K562 (cell line): Measurements from ENCODE around the gene MAP1S. TPM values are rescaled to one million over a fixed set of nuclear protein-coding genes. Genes with fewer than 3 reads are reported as not detected.

ENCODE experiments used
- CTBP1 ChIP-seq: fragments of 450-650 bp; IDR thresholded peaks from 2 replicates; pipeline ENCODE4 v1.6.1; 2016; ENCODE audit warnings: borderline replicate concordance
- CTCF ChIP-seq, 3 experiments: IDR thresholded peaks in 2 of 3; conservative IDR thresholded peaks in 1 of 3; 2 replicates each; pipeline ENCODE4 v1.5.1; 2011 to 2012; ENCODE audit warnings: low read length in 3 of 3, mild to moderate bottlenecking in 3 of 3, control low read depth in 2 of 3, improper control_type of control experiment in 1 of 3, inconsistent platforms in 1 of 3, low read depth in 1 of 3, mixed read lengths in 1 of 3, moderate library complexity in 1 of 3; ENCODE audit not compliant: insufficient read depth in 2 of 3
- DPF2 ChIP-seq: fragments of 450-650 bp; IDR thresholded peaks from 2 replicates; pipeline ENCODE4 v1.6.1; 2016
- EGR1 ChIP-seq: fragments of 450-650 bp; conservative IDR thresholded peaks from 2 replicates; pipeline ENCODE4 v1.6.1; 2017; ENCODE audit warnings: mild to moderate bottlenecking
- HNRNPH1 ChIP-seq: fragments of 200-400 bp; formaldehyde crosslinking; optimal IDR thresholded peaks from 2 replicates; pipeline ENCODE3; 2017; ENCODE audit warnings: low read depth, mild to moderate bottlenecking, low read length, moderate library complexity
- LEF1 ChIP-seq: fragments of 450-650 bp; IDR thresholded peaks from 2 replicates; pipeline ENCODE4 v1.6.1; 2016; ENCODE audit warnings: mild to moderate bottlenecking
- MAFG ChIP-seq: fragments of 450-650 bp; conservative IDR thresholded peaks from 2 replicates; pipeline ENCODE4 v1.6.1; 2016; ENCODE audit warnings: missing genetic modification characterization, missing compliant biosample characterization
- MEF2A ChIP-seq: IDR thresholded peaks from 2 replicates; pipeline ENCODE4 v1.6.1; 2011; ENCODE audit warnings: low read depth, mild to moderate bottlenecking, low read length, moderate library complexity; ENCODE audit not compliant: control insufficient read depth
- MYC ChIP-seq, 2 experiments: fragments of 250-450 bp in 1 of 2; sonication (Bioruptor Pico) in 1 of 2; IDR thresholded peaks; 2 replicates each; pipeline versions ENCODE4 v1.5.1 to v1.6.1; 2012 to 2021; ENCODE audit warnings: low read depth in 2 of 2, borderline replicate concordance in 1 of 2, improper control_type of control experiment in 1 of 2, low read length in 1 of 2, mild to moderate bottlenecking in 1 of 2, moderate library complexity in 1 of 2
- NCOA6 ChIP-seq: fragments of 450-650 bp; IDR thresholded peaks from 2 replicates; pipeline ENCODE4 v1.6.1; 2017; ENCODE audit warnings: mild to moderate bottlenecking
- PPARD ChIP-seq: fragments of 250-450 bp; sonication (Bioruptor Pico); IDR thresholded peaks from 2 replicates; pipeline ENCODE4 v1.8.0; 2022; ENCODE audit warnings: inconsistent platforms, mild to moderate bottlenecking, moderate library complexity
- PURB ChIP-seq: sonication (generic); formaldehyde crosslinking; IDR thresholded peaks from 2 replicates; pipeline ENCODE4 v1.9.0; 2021; ENCODE audit warnings: low read depth, mild to moderate bottlenecking, missing genetic modification reagents
- SMARCA5 ChIP-seq: fragments of 450-650 bp; IDR thresholded peaks from 2 replicates; pipeline ENCODE4 v1.6.1; 2016
- SMARCE1 ChIP-seq: fragments of 450-650 bp; IDR thresholded peaks from 2 replicates; pipeline ENCODE4 v1.7.1; 2016; ENCODE audit warnings: mild to moderate bottlenecking
- SRF ChIP-seq, 2 experiments: fragments of 250-450, 450-650 bp in 1 of 2; sonication (Bioruptor Pico) in 1 of 2; sonication (generic) in 1 of 2; formaldehyde crosslinking; IDR thresholded peaks; 2 replicates each; pipeline versions ENCODE4 v1.5.0 to v1.5.1; 2020 to 2022; ENCODE audit warnings: mild to moderate bottlenecking in 1 of 2, missing genetic modification reagents in 1 of 2
- SRSF7 ChIP-seq: fragments of 200-400 bp; formaldehyde crosslinking; optimal IDR thresholded peaks from 2 replicates; pipeline ENCODE3; 2017; ENCODE audit warnings: mild to moderate bottlenecking, low read depth, low read length
- STAT5A ChIP-seq: IDR thresholded peaks from 2 replicates; pipeline ENCODE4 v1.6.1; 2012; ENCODE audit warnings: low read length, inconsistent platforms, borderline replicate concordance
- TCF3 ChIP-seq: sonication (generic); formaldehyde crosslinking; IDR thresholded peaks from 2 replicates; pipeline ENCODE4 v1.4.0; 2020; ENCODE audit warnings: mild to moderate bottlenecking, missing genetic modification reagents
- ZBTB1 ChIP-seq: sonication (generic); formaldehyde crosslinking; IDR thresholded peaks from 2 replicates; pipeline ENCODE4 v1.8.1; 2023; ENCODE audit warnings: missing genetic modification reagents, low read depth, mild to moderate bottlenecking, borderline replicate concordance
- ZBTB8A ChIP-seq: fragments of 450-650 bp; IDR thresholded peaks from 2 replicates; pipeline ENCODE4 v1.6.1; 2018; ENCODE audit warnings: mild to moderate bottlenecking, moderate library complexity; ENCODE audit not compliant: partially characterized antibody
- ZFX ChIP-seq: sonication (generic); formaldehyde crosslinking; IDR thresholded peaks from 2 replicates; pipeline ENCODE4 v1.8.0; 2022; ENCODE audit warnings: mild to moderate bottlenecking, missing genetic modification reagents, moderate library complexity
- ZNF239 ChIP-seq: fragments of 250-450 bp; sonication (Bioruptor Pico); IDR thresholded peaks from 2 replicates; pipeline ENCODE4 v1.4.0; 2020; ENCODE audit warnings: mild to moderate bottlenecking
- ZNF263 ChIP-seq: sonication (generic); formaldehyde crosslinking; IDR thresholded peaks from 2 replicates; pipeline ENCODE4 v1.8.0; 2022; ENCODE audit warnings: mild to moderate bottlenecking, missing genetic modification reagents, borderline replicate concordance
- ZNF696 ChIP-seq: fragments of 250-450 bp; sonication (Bioruptor Pico); conservative IDR thresholded peaks from 2 replicates; pipeline ENCODE4 v1.4.0; 2020; ENCODE audit warnings: mild to moderate bottlenecking, moderate library complexity
- ZNF76 ChIP-seq: fragments of 250-450 bp; sonication (Bioruptor Pico); IDR thresholded peaks from 2 replicates; pipeline ENCODE4 v1.4.0; 2020; ENCODE audit warnings: mild to moderate bottlenecking, moderate library complexity, borderline replicate concordance
- ZSCAN32 ChIP-seq: fragments of 450-650 bp; formaldehyde crosslinking; IDR thresholded peaks from 2 replicates; pipeline ENCODE4 v1.4.0; 2020; ENCODE audit warnings: mild to moderate bottlenecking, moderate library complexity
- polyA plus RNA-seq, 8 experiments: library from polyadenylated mRNA; depleted of rRNA in 4 of 8; stranded (reverse) in 5 of 8; unstranded in 3 of 8; fragments of >200 nt; fragmentation: Nextera tagmentation in 2 of 8; fragmentation: Illumina TruSeq in 1 of 8; extraction: Ambion mirVana in 2 of 8; extraction: Trizol in 1 of 8; gene quantifications; 2 replicates each; pipeline versions ENCODE4 v1.2.1 to v1.2.3, GENCODE V29; 2011 to 2014; ENCODE audit warnings: inconsistent platforms in 1 of 8, missing spikeins in 1 of 8
- total RNA-seq, 7 experiments: library from RNA; depleted of rRNA in 6 of 7; stranded (reverse); fragments of >200 nt in 6 of 7; fragmentation: Illumina TruSeq in 2 of 7; extraction: Trizol in 2 of 7; gene quantifications; 2 replicates each; pipeline versions ENCODE4 v1.2.1 to v1.2.3, GENCODE V29; 2011 to 2021; ENCODE audit warnings: low replicate concordance in 1 of 7
- TF ChIP-seq, protein P1 (sequence below): fragments of 450-650 bp; IDR thresholded peaks from 2 replicates; pipeline ENCODE4 v1.7.0; 2016; ENCODE audit warnings: borderline replicate concordance

MAP1S gene
- total and polyA plus RNA-seq, 9 of the 15 experiments (the other 6 are each of a cell fraction or from before 2014, with no cell fraction given), result 2.0 to 81.0 (median 9.5) TPM

DNA sequence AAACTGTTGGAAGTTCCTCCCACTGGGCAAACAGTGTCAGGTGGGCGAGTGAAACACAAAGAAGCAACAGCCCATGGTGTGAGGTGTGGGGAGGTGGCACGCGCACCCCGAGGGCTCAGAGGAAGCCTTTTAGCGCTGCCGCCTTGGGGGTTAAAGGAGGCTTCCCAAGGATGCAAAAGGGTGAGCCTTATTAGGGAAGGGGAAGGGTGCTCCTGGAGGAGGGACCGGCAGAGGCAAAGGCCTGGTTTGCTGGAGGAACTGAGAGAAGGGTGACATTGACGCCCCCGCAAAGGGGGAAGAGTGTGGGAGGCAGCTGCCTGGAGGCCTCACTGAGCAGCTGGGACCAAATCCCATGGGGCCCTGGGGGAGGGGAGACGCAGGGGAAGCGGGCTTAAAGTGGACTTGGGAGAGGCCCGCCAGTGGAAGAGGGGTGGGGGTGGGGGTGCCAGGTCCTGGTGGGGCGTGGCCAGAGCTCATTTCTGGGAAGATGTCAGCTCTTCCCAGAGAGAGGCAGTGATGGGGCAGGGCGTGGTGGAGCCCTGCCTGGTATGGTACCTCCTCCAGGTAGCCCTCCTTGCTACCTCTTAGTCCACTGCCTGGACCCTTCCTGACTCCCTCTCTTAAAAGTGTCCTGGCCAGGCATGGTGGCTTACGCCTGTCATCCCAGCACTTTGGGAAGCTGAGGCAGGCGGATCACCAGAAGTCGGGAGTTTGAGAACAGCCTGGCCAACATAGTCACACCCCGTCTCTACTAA lies 20.0 kb downstream of the MAP1S start (continued):
- TF ChIP-seq, protein P1, sequence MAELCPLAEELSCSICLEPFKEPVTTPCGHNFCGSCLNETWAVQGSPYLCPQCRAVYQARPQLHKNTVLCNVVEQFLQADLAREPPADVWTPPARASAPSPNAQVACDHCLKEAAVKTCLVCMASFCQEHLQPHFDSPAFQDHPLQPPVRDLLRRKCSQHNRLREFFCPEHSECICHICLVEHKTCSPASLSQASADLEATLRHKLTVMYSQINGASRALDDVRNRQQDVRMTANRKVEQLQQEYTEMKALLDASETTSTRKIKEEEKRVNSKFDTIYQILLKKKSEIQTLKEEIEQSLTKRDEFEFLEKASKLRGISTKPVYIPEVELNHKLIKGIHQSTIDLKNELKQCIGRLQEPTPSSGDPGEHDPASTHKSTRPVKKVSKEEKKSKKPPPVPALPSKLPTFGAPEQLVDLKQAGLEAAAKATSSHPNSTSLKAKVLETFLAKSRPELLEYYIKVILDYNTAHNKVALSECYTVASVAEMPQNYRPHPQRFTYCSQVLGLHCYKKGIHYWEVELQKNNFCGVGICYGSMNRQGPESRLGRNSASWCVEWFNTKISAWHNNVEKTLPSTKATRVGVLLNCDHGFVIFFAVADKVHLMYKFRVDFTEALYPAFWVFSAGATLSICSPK, result no peak
- no peak for TF ChIP-seq ZSCAN32 (CRISPR knock-in tag)
- TF ChIP-seq ZNF263 (CRISPR knock-in tag), result peak; percentile 93
- peak in 1 of 2 experiments; percentile 58; a peak in 2 of 4 replicates for TF ChIP-seq SRF (CRISPR knock-in tag; IDR thresholded peaks at IDR 0.05)
- TF ChIP-seq MEF2A, result no peak
- no peak for TF ChIP-seq ZBTB8A
- no peak for TF ChIP-seq CTCF (IDR thresholded peaks at IDR 0.05 in 2 of 3, conservative IDR thresholded peaks at IDR 0.05 in 1 of 3; ENCODE audit: insufficient read depth in 2 of 3, low read depth in 1 of 3, low read length in 3 of 3)
- 0 out of 2 replicates have a peak, but pooled peaks have one; percentile 19 for TF ChIP-seq SMARCE1
- no peak for TF ChIP-seq HNRNPH1
- no peak for TF ChIP-seq NCOA6
- no peak for TF ChIP-seq SRSF7
- TF ChIP-seq ZFX, result peak; percentile 21; the same call in 1 of the 2 replicates
- TF ChIP-seq MAFG (tag), result no peak
- 0 out of 2 replicates have a peak, but pooled peaks have one; percentile 20 for TF ChIP-seq MYC (IDR thresholded peaks at IDR 0.05; ENCODE audit: low read depth, low read length)
- no peak for TF ChIP-seq MYC (CRISPR knock-in tag; IDR thresholded peaks at IDR 0.05; ENCODE audit: borderline replicate concordance, low read depth)
- TF ChIP-seq ZNF239 (CRISPR knock-in tag), result no peak
- no peak for TF ChIP-seq STAT5A
- TF ChIP-seq ZBTB1 (CRISPR knock-in tag), result no peak
- no peak for TF ChIP-seq ZNF76
- no peak for TF ChIP-seq ZNF696 (CRISPR knock-in tag)
- TF ChIP-seq PURB, result no peak
- TF ChIP-seq CTBP1, result peak; percentile 73; the same call in 1 of the 2 replicates
- TF ChIP-seq DPF2, result peak; percentile 12; the same call in 1 of the 2 replicates
- no peak for TF ChIP-seq PPARD (CRISPR knock-in tag)
- TF ChIP-seq LEF1, result peak; percentile 61; the same call in 1 of the 2 replicates
- 0 out of 2 replicates have a peak, but pooled peaks have one; percentile 12 for TF ChIP-seq TCF3 (CRISPR knock-in tag)
- TF ChIP-seq EGR1, result peak; percentile 99
- peak; percentile 66; the same call in 1 of the 2 replicates for TF ChIP-seq SMARCA5
